ENCODE measurements around the gene BSDC1.
"Not testable (repeated sequence)": the region's sequence is repeated elsewhere in the genome, so short reads cannot be mapped to it uniquely, and the experiment has no call there.

BSDC1 gene

DNA sequence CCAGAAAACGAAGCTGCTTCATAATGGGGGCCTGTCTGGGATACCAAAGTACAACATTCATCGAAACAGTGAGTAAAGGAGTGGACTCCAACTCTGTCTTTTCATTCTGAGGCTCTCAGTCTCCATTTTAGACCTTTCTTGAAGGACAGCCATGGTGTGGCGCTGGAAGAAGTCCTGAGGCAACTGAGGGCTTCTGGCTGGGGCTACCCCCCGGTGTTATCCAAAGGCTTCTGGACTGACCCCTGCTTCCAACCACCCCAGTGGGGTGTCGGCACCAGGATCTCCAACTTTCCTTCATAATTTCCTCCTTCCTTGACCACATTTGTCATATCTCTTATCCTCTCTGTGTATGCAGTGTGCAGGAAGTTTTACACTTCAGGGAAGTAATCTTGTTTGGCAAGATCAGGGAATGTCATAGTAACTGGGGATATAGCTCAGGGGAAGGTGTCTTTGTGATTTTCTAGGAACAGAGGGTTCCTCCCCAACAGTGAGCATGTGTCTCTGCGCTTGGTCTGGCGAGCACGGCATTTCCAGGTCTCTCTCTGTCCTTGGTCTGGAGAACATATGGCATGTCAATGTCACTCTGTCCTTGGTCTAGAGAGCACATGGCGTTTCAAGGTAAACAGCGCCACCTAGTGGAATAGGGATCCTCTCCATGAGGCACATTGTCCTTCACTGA lies 19.4 kb upstream of the BSDC1 start:
- Histone ChIP-seq H3K9me3 (ENCODE audit: control insufficient read depth, low read length) (no peaks in the 10 kb centered on the region), H3K27ac (ENCODE audit: insufficient read depth, low read length, poor library complexity, severe bottlenecking) (no peak overlapping the region), H3K36me3 (ENCODE audit: control insufficient read depth, insufficient read depth, low read length) (no peaks in the 10 kb centered on the region), H3K4me3 (ENCODE audit: insufficient read depth, low read depth, low read length, poor library complexity, severe bottlenecking) (no peak overlapping the region), H3K4me1 (ENCODE audit: control insufficient read depth, insufficient read depth, low read length, poor library complexity, severe bottlenecking) (no peaks in the 10 kb centered on the region), H3K27me3 (replicated peaks; ENCODE audit: control insufficient read depth, insufficient read depth, low read length, poor library complexity, severe bottlenecking) (no peaks in the 10 kb centered on the region)
- DNase-seq, result peak; percentile 45 to 68 (median 51)

DNA sequence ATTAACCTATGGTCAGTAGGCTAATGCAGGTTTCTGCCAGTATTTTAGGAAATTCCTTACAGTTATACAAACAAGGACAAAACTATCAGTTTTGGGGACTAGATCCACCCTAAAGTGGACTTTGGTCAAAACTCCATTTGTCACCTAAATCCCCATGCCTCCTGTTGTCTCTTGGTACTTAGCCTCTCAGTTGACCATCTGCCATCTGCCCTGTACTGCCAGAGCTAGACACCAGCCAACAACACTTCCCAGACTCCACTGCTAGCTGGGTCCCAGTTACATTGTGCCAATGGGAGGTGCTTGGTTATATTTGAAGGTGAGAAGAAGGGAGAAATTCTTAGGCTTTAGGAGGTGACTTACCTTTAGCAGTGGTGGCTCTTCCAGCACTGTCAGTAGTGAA lies 17.0 kb upstream of the BSDC1 start:
- no peaks in the 10 kb centered on the region for H3K9me3 ChIP-seq (ENCODE audit: control insufficient read depth, low read length)
- H3K36me3 ChIP-seq (ENCODE audit: control insufficient read depth, insufficient read depth, low read length), result no peaks in the 10 kb centered on the region
- H3K4me1 ChIP-seq (ENCODE audit: control insufficient read depth, insufficient read depth, low read length, poor library complexity, severe bottlenecking), result no peaks in the 10 kb centered on the region

DNA sequence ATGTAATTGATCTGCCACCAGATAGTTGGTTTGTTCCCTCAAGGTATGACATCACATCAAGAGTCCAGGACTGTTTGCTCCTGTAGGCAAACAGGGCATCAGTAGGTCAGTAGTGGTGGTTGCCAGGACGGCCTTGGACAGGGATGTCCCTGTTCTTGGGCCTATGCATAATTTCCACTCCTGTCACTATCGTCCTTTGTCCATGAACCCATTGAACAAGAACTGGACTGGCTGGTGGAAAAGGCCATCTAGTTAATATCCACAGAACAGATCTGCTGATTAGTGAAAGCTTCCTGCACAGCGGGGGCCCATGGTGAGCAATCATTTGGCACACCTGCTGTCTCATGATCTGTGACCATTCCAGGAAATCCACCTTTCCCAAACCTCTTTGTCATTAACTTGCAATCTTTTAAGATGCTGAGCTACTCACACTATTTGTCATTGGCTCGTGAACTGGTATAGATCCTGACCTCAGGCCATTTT lies 12.4 kb upstream of the BSDC1 start:
- H3K27me3 ChIP-seq (replicated peaks; ENCODE audit: control insufficient read depth, insufficient read depth, low read length, poor library complexity, severe bottlenecking), result no peaks in the 10 kb centered on the region
- no peaks in the 10 kb centered on the region for H3K4me1 ChIP-seq (ENCODE audit: control insufficient read depth, insufficient read depth, low read length, poor library complexity, severe bottlenecking)
- no peaks in the 10 kb centered on the region for H3K36me3 ChIP-seq (ENCODE audit: control insufficient read depth, insufficient read depth, low read length)
- no peak overlapping the region for H3K4me3 ChIP-seq (ENCODE audit: insufficient read depth, low read depth, low read length, poor library complexity, severe bottlenecking)
- H3K9me3 ChIP-seq (ENCODE audit: control insufficient read depth, low read length), result no peaks in the 10 kb centered on the region
- DNase-seq, result no peak
- H3K27ac ChIP-seq (ENCODE audit: insufficient read depth, low read length, poor library complexity, severe bottlenecking), result no peak overlapping the region

More for the DNA sequence above, 17.0 kb upstream of the BSDC1 start:
- Histone ChIP-seq H3K4me3 (ENCODE audit: insufficient read depth, low read depth, low read length, poor library complexity, severe bottlenecking) (no peak overlapping the region), H3K27me3 (replicated peaks; ENCODE audit: control insufficient read depth, insufficient read depth, low read length, poor library complexity, severe bottlenecking) (no peaks in the 10 kb centered on the region), H3K27ac (ENCODE audit: insufficient read depth, low read length, poor library complexity, severe bottlenecking) (no peak overlapping the region)
- DNase-seq, result no peak

DNA sequence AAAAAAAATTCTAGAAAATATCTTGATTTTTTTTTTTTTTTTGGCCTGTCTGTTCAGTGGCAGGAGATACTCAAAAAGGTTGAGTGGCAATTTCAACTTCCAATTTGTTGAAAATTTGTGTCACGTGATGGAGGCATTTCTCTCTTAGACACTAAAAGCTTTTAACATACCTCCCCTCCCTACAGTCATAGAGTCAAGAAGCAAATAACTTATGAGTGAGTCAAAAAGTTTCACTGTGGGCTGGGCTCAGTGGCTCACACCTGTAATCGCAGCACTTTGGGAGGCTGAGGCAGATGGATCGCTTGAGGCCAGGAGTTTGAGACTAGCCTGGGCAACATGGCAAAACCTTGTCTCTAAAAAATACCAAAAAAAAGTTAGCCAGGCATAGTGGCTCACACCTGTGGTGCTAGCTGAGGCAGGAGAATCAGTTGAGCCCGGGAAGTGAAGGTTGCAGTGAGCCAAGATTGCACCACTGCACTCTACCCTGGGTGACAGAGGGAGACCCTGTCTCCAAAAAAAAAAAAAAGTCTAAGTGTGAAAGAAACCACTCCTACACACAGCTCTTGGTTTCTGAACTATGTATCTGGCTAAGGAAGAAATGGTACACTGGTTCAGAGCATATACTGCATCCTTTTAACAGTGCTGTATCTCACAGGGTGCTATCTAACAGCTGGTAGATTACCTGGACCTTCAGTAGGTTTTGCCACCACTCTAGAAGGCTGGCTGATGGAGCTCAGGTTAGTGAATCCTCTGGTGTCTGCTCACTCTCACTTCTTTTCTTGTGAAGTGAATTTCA lies 11.6 kb upstream of the BSDC1 start:
- H3K27me3 ChIP-seq (replicated peaks; ENCODE audit: control insufficient read depth, insufficient read depth, low read length, poor library complexity, severe bottlenecking), result no peaks in the 10 kb centered on the region
- H3K36me3 ChIP-seq (ENCODE audit: control insufficient read depth, insufficient read depth, low read length), result no peaks in the 10 kb centered on the region
- H3K9me3 ChIP-seq (ENCODE audit: control insufficient read depth, low read length), result no peaks in the 10 kb centered on the region
- no peak for DNase-seq
- no peak overlapping the region for H3K27ac ChIP-seq (ENCODE audit: insufficient read depth, low read length, poor library complexity, severe bottlenecking)
- H3K4me3 ChIP-seq (ENCODE audit: insufficient read depth, low read depth, low read length, poor library complexity, severe bottlenecking), result no peak overlapping the region
- no peaks in the 10 kb centered on the region for H3K4me1 ChIP-seq (ENCODE audit: control insufficient read depth, insufficient read depth, low read length, poor library complexity, severe bottlenecking)

DNA sequence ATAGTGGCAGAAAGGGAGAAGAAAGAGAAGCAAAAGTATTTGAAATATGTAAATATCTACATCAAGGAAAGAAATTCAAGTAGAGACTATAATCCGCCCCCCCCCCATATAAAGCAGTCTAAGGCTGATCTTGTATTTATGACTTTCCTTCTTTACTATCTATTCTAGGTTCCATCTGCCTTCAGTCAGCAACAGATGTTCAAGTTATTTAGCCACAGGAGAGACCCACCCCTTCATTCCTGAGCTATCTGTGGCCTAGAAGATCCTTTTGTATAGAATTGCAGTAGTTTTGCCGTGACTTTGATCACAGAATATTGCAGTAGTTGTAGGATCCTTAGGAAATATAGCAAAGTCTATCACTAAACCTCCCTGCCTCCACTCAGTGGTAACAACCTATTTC lies 10.7 kb upstream of the BSDC1 start:
- H3K9me3 ChIP-seq (ENCODE audit: control insufficient read depth, low read length), result no peaks in the 10 kb centered on the region
- no peaks in the 10 kb centered on the region for H3K4me1 ChIP-seq (ENCODE audit: control insufficient read depth, insufficient read depth, low read length, poor library complexity, severe bottlenecking)
- H3K4me3 ChIP-seq (ENCODE audit: insufficient read depth, low read depth, low read length, poor library complexity, severe bottlenecking), result no peak overlapping the region
- H3K27ac ChIP-seq (ENCODE audit: insufficient read depth, low read length, poor library complexity, severe bottlenecking), result no peak overlapping the region
- H3K27me3 ChIP-seq (replicated peaks; ENCODE audit: control insufficient read depth, insufficient read depth, low read length, poor library complexity, severe bottlenecking), result no peaks in the 10 kb centered on the region
- no peaks in the 10 kb centered on the region for H3K36me3 ChIP-seq (ENCODE audit: control insufficient read depth, insufficient read depth, low read length)
- no peak for DNase-seq

DNA sequence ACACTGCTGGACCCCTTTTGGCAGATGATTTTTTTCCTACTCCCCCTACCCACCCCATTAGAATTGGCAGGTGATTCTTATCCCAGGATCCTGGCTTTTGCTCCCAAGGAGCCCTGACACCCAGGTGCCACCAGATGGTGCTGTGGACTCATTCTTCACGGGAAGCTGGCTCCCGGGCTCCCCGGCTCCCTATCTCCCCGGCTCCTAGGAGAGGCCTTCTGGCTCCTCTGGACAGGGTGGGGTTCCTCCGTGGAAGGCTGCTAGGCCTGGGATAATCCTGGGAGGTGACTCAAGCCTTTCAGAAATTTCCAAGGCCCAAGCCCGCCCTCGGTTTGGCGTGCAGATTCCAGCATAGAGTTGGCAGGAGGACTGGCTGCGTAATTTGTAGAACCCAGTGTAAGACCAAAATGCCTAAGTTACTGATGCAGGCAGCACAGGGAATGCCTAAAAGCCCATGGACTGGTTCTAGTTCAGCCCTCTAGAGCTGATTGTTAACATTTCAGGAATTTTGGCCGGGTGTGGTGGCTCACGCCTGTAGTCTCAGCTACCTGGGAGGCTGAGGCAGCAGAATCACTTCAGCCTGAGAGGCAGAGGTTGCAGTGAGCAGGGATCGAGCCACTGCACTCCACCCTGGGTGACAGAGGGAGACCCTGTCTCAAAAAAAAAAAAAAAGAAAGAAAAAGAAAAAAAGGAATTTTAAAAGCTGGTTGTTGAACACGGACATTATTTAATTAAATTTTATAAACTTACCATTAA lies 6.8 kb upstream of the BSDC1 start:
- H3K27me3 ChIP-seq (replicated peaks; ENCODE audit: control insufficient read depth, insufficient read depth, low read length, poor library complexity, severe bottlenecking), result no peaks in the 10 kb centered on the region
- no peaks in the 10 kb centered on the region for H3K9me3 ChIP-seq (ENCODE audit: control insufficient read depth, low read length)
- no peaks in the 10 kb centered on the region for H3K4me1 ChIP-seq (ENCODE audit: control insufficient read depth, insufficient read depth, low read length, poor library complexity, severe bottlenecking)
- DNase-seq, result peak; percentile 18 to 45 (median 26)
- no peaks in the 10 kb centered on the region for H3K36me3 ChIP-seq (ENCODE audit: control insufficient read depth, insufficient read depth, low read length)
- H3K4me3 ChIP-seq (ENCODE audit: insufficient read depth, low read depth, low read length, poor library complexity, severe bottlenecking), result no peak overlapping the region
- no peak overlapping the region for H3K27ac ChIP-seq (ENCODE audit: insufficient read depth, low read length, poor library complexity, severe bottlenecking)

DNA sequence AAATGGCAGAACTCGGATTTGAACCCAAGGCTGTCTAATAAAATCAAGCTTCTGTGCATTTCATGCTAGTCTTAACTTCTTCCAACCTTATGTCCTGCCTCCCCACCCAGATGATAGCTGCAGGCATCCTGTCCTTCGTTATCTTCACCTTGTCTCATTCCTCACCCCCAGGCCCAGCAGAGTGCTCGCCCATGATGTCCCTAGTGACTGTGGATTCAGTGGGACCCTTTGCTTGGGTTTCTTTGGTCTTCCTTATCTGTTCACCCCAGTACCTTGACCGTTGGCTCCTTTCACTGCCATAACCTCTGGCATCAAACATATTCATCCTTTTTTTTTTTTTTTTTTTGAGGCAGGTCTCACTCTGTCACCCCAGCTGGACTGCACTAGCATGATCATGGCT lies 5.6 kb upstream of the BSDC1 start:
- no peak overlapping the region for H3K4me3 ChIP-seq (ENCODE audit: insufficient read depth, low read depth, low read length, poor library complexity, severe bottlenecking)
- H3K27me3 ChIP-seq (replicated peaks; ENCODE audit: control insufficient read depth, insufficient read depth, low read length, poor library complexity, severe bottlenecking), result no peaks in the 10 kb centered on the region
- no peaks in the 10 kb centered on the region for H3K9me3 ChIP-seq (ENCODE audit: control insufficient read depth, low read length)
- H3K27ac ChIP-seq (ENCODE audit: insufficient read depth, low read length, poor library complexity, severe bottlenecking), result no peak overlapping the region
- peaks cover 3% of the 10 kb centered on the region for H3K4me1 ChIP-seq (ENCODE audit: control insufficient read depth, insufficient read depth, low read length, poor library complexity, severe bottlenecking)
- no peaks in the 10 kb centered on the region for H3K36me3 ChIP-seq (ENCODE audit: control insufficient read depth, insufficient read depth, low read length)
- DNase-seq, result no peak

DNA sequence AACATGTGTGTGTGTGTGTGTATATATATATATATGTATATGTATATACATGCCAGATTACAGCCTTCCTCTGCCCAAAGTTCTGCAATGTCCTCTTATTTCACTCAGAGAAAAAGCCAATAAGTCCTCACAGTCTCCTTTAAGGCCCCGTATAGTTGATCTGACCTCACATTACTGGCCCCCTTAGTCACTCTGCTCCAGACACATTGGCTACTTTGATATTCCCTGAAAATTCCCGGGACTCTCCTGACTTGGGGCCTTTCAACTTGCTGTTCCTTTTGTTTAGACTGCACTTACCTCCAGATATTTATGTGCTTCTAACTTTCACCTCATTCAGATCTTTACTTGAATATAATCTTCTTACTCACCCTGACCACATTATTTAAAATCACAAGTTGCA lies 4.2 kb upstream of the BSDC1 start:
- no peaks in the 10 kb centered on the region for H3K9me3 ChIP-seq (ENCODE audit: control insufficient read depth, low read length)
- DNase-seq, result no peak
- no peaks in the 10 kb centered on the region for H3K27me3 ChIP-seq (replicated peaks; ENCODE audit: control insufficient read depth, insufficient read depth, low read length, poor library complexity, severe bottlenecking)
- no peak overlapping the region for H3K27ac ChIP-seq (ENCODE audit: insufficient read depth, low read length, poor library complexity, severe bottlenecking)
- peaks cover 9% of the 10 kb centered on the region for H3K4me1 ChIP-seq (ENCODE audit: control insufficient read depth, insufficient read depth, low read length, poor library complexity, severe bottlenecking)
- H3K36me3 ChIP-seq (ENCODE audit: control insufficient read depth, insufficient read depth, low read length), result no peaks in the 10 kb centered on the region
- no peak overlapping the region for H3K4me3 ChIP-seq (ENCODE audit: insufficient read depth, low read depth, low read length, poor library complexity, severe bottlenecking)

DNA sequence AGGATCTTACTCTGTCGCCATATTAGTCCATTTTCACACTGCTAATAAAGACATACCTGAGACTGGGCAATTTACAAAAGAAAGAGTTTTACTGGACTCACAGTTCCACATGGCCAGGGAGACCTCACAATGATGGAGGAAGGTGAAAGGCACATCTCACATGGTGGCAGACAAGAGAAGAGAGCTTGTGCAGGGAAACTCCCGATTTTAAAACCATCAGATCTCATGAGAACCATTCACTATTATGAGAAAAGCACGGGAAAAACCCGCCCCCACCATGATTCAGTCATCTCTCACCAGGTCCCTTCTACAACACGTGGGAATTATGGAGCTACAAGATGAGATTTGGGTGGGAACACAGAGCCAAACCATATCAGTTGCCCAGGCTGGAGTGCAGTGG lies 2.3 kb upstream of the BSDC1 start:
- not testable (repeated sequence) for H3K4me3 ChIP-seq (ENCODE audit: insufficient read depth, low read depth, low read length, poor library complexity, severe bottlenecking); H3K36me3 ChIP-seq (ENCODE audit: control insufficient read depth, insufficient read depth, low read length); H3K27me3 ChIP-seq (replicated peaks; ENCODE audit: control insufficient read depth, insufficient read depth, low read length, poor library complexity, severe bottlenecking); H3K9me3 ChIP-seq (ENCODE audit: control insufficient read depth, low read length); DNase-seq; H3K27ac ChIP-seq (ENCODE audit: insufficient read depth, low read length, poor library complexity, severe bottlenecking)
- H3K4me1 ChIP-seq (ENCODE audit: control insufficient read depth, insufficient read depth, low read length, poor library complexity, severe bottlenecking), result peaks cover 15% of the 10 kb centered on the region
